SU-DHL-6 (cell line): Measurements from ENCODE around the gene ZCCHC8.
"Not testable (repeated sequence)": the region's sequence is repeated elsewhere in the genome, so short reads cannot be mapped to it uniquely, and the experiment has no call there.

ENCODE experiments used
- H2AFZ ChIP-seq: fragments of 200-600 bp; sonication (generic); 2 replicates; pipeline ENCODE4 v1.6.1; 2014; ENCODE audit warnings: low read depth, mild to moderate bottlenecking, moderate library complexity, mixed read lengths, antibody characterized with exemption, low read length; ENCODE audit not compliant: severe bottlenecking
- H3F3A ChIP-seq: fragments of 200-600 bp; shearing (Covaris generic); 2 replicates; pipeline ENCODE4 v1.6.0; 2016; ENCODE audit warnings: antibody characterized with exemption, mild to moderate bottlenecking; ENCODE audit not compliant: insufficient read depth
- H3K27ac ChIP-seq: fragments of 200-600 bp; sonication (generic); 2 replicates; pipeline ENCODE4 v1.5.1; 2016; ENCODE audit warnings: low read depth, mild to moderate bottlenecking, low read length, moderate library complexity, mixed read lengths
- H3K27me3 ChIP-seq: fragments of 200-600 bp; sonication (generic), shearing (Covaris generic); 2 replicates; pipeline ENCODE4 v1.6.0; 2014; ENCODE audit warnings: mild to moderate bottlenecking, low read length
- H3K36me3 ChIP-seq: fragments of 200-600 bp; sonication (generic); 2 replicates; pipeline ENCODE4 v1.6.1; 2014; ENCODE audit warnings: mild to moderate bottlenecking, low read length, mixed read lengths
- H3K4me2 ChIP-seq: fragments of 300-600, 200-600 bp; shearing (Covaris generic), sonication (generic); 2 replicates; pipeline ENCODE4 v1.6.0; 2014; ENCODE audit warnings: low read length, low read depth, mild to moderate bottlenecking; ENCODE audit not compliant: poor library complexity, severe bottlenecking
- H3K4me3 ChIP-seq: fragments of 200-600 bp; sonication (generic); 2 replicates; pipeline ENCODE4 v1.5.1; 2014; ENCODE audit warnings: antibody characterized with exemption, low read length, mild to moderate bottlenecking, mixed read lengths; ENCODE audit not compliant: insufficient read depth, poor library complexity, severe bottlenecking
- H3K79me2 ChIP-seq: fragments of 200-600 bp; sonication (generic); 2 replicates; pipeline ENCODE4 v1.6.1; 2014; ENCODE audit warnings: mild to moderate bottlenecking, low read length, moderate library complexity; ENCODE audit not compliant: insufficient read depth
- H3K9ac ChIP-seq: fragments of 200-600 bp; sonication (generic); 2 replicates; pipeline ENCODE4 v1.7.0; 2014; ENCODE audit warnings: mild to moderate bottlenecking, low read length
- H3K9me2 ChIP-seq: fragments of 200-600 bp; sonication (generic); replicated peaks from 2 replicates; pipeline ENCODE4 v1.6.1; 2014; ENCODE audit warnings: low read length; ENCODE audit not compliant: insufficient read depth
- H3K9me3 ChIP-seq: fragments of 200-600 bp; sonication (generic); 2 replicates; pipeline ENCODE4 v1.6.1; 2014; ENCODE audit warnings: low read length, mixed read lengths; ENCODE audit not compliant: insufficient read depth
- H4K20me1 ChIP-seq: fragments of 200-600 bp; sonication (generic); 2 replicates; pipeline ENCODE4 v1.6.1; 2014; ENCODE audit warnings: low read depth, mild to moderate bottlenecking, antibody characterized with exemption, low read length, moderate library complexity, mixed read lengths
- EZH2phosphoT487 ChIP-seq: fragments of 200-600 bp; sonication (generic), shearing (Covaris generic); conservative IDR thresholded peaks from 2 replicates; pipeline ENCODE4 v1.6.1; 2018; ENCODE audit warnings: mild to moderate bottlenecking, antibody characterized with exemption, low read length, moderate library complexity, mixed read lengths
- TF ChIP-seq, protein P1 (sequence below): fragments of 200-600 bp; sonication (generic); IDR thresholded peaks from one replicate; pipeline ENCODE4 v1.5.1; 2017; ENCODE audit warnings: antibody characterized with exemption, mild to moderate bottlenecking, low read length, moderate library complexity; ENCODE audit not compliant: insufficient read depth, poor library complexity, severe bottlenecking

Gene ZCCHC8

DNA sequence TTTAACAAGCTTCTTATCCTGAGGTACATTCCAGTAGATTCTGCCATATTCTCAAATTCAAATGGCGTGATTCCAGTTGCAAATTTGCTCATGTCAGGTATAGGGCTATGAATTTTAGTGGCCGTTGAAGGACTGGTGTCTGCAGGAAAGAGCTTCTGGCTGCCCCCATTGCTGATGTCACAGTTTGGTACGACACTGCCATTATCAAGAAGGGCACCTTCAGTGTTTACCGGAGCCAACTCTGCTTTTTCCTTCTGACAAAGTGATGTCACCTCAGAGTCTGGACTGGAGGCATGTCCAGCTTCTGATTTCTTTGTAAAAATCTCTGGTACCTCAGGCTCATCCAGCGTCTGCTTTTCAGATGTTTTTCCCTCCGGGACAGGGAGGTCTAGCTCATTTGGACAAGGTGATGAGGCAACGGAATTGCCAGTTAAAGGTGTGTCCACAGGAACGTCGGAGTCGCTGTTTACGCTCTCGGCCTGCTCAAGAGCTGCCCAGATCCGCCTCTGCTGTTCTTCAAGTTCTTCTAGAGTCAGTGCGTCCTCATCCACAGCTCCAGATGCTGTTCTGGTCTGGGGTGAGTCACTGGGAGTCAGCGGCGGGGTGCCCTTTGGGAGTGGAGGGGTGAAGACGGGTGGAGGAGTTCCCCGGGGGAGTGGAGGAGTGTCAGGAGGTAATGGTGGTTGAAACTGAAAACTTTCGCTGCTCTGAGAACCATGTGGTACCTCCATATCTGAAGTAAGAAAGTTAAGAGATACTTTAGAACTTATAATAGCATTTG lies 27.0 kb downstream of the ZCCHC8 start:
- H3K4me3 ChIP-seq: no peak overlapping the region
- H2AFZ ChIP-seq: no peak overlapping the region
- H3K27me3 ChIP-seq: no peaks in the 10 kb centered on the region
- no peaks in the 10 kb centered on the region for H3K79me2 ChIP-seq
- no peak for TF ChIP-seq EZH2phosphoT487
- TF ChIP-seq, protein P1, sequence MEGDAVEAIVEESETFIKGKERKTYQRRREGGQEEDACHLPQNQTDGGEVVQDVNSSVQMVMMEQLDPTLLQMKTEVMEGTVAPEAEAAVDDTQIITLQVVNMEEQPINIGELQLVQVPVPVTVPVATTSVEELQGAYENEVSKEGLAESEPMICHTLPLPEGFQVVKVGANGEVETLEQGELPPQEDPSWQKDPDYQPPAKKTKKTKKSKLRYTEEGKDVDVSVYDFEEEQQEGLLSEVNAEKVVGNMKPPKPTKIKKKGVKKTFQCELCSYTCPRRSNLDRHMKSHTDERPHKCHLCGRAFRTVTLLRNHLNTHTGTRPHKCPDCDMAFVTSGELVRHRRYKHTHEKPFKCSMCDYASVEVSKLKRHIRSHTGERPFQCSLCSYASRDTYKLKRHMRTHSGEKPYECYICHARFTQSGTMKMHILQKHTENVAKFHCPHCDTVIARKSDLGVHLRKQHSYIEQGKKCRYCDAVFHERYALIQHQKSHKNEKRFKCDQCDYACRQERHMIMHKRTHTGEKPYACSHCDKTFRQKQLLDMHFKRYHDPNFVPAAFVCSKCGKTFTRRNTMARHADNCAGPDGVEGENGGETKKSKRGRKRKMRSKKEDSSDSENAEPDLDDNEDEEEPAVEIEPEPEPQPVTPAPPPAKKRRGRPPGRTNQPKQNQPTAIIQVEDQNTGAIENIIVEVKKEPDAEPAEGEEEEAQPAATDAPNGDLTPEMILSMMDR: no peak
- H3F3A ChIP-seq: peaks cover 23% of the 10 kb centered on the region
- H3K4me2 ChIP-seq: no peak overlapping the region
- H4K20me1 ChIP-seq: no peaks in the 10 kb centered on the region
- no peaks in the 10 kb centered on the region for H3K9me2 ChIP-seq
- H3K27ac ChIP-seq: no peak overlapping the region
- H3K9ac ChIP-seq: no peak overlapping the region
- H3K9me3 ChIP-seq: no peaks in the 10 kb centered on the region
- H3K36me3 ChIP-seq: peaks cover 15% of the 10 kb centered on the region; the same call in 1 of the 2 replicates

DNA sequence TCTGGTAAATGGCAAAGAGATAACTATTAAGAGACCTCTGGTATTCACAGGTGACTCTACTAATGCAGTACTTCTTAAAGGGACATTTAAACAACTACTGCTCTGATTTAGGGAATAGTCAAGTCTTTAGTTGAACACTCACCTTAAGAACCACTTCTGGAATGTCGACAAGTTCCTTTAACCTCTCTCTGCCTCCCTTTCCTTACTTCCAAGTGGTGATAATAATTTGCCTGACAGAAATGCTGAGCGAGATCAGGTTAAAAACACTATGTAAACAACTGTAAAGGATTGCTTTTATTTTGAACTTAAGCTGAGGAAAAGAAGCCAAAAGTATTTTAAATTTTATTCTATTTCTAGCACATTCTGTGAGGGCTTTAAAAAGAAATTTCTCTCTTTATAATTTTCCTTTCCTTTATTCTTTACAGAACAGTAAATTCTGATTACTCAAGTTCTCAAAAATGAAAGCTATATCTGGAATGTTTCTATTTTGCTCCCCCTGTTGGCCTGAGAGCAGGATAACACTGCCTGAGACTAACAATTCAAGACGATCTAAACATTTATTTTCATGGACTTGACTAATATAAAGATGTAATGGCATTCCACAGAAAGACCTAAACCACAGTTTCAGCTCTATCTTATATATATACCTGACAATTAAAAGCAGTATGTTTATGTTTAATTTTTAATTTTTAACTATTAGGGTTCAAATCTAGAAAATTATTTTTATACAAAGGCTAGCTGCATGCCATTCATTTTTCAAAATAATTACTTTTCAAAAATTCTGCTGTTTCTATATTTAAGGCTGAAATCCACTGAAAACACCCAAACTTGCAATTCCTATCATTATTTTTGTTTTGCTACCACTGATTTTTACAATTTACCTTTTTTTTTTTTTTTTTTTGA lies 29.2 kb downstream of the ZCCHC8 start:
- no peak overlapping the region for H3K9ac ChIP-seq
- no peak overlapping the region for H3K4me2 ChIP-seq
- TF ChIP-seq, protein P1: peak; percentile 71
- no peak for TF ChIP-seq EZH2phosphoT487
- no peak overlapping the region for H3K27ac ChIP-seq
- H4K20me1 ChIP-seq: no peaks in the 10 kb centered on the region
- H3K36me3 ChIP-seq: peaks cover 5% of the 10 kb centered on the region; the same call in 1 of the 2 replicates
- H3K4me3 ChIP-seq: no peak overlapping the region
- H2AFZ ChIP-seq: no peak overlapping the region
- H3K9me3 ChIP-seq: no peaks in the 10 kb centered on the region
- H3K27me3 ChIP-seq: no peaks in the 10 kb centered on the region
- H3F3A ChIP-seq: peaks cover 23% of the 10 kb centered on the region
- H3K9me2 ChIP-seq: no peaks in the 10 kb centered on the region
- H3K79me2 ChIP-seq: no peaks in the 10 kb centered on the region

DNA sequence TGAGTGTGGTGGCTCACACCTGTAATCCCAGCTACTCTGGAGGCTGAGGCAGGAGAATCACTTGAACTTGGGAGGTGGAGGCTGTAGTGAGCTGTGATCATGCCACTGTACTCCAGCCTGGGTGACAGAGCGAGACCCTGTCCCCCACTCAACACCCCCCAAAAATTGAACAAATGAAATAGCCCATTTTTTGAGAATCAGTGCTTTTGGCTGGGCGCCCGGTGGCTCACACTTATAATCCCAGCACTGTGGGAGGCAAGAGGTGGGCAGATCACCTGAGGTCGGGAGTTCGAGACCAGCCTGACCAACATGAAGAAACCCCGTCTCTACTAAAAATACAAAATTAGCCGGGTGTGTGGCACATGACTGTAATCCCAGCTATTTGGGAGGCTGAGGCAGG lies 30.2 kb downstream of the ZCCHC8 start:
- H3K9ac ChIP-seq, H3K9me3 ChIP-seq, H3K79me2 ChIP-seq, H2AFZ ChIP-seq, H3K27ac ChIP-seq, H3K36me3 ChIP-seq, H3K27me3 ChIP-seq, H4K20me1 ChIP-seq, H3K9me2 ChIP-seq, H3K4me3 ChIP-seq, H3K4me2 ChIP-seq: not testable (repeated sequence)
- peaks cover 23% of the 10 kb centered on the region for H3F3A ChIP-seq

DNA sequence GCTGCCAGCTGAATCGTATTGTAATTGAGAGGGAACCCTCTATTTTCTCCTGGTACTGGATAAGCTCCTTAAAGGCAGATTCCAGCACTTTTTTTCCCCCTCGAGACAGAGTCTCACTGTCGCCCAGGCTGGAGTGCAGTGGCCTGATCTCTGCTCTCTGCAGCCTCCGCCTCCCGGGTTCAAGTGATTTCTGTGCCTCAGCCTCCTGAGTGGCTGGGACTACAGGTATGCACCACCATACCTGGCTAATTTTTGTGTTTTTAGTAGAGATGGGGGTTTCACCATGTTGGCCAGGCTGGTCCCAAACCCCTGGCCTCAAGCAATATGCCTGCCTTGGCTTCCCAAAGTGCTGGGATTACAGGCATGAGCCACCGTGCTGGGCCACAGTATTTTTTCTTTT lies 30.9 kb downstream of the ZCCHC8 start:
- H4K20me1 ChIP-seq, H3K27me3 ChIP-seq, H3K27ac ChIP-seq, H3K9me3 ChIP-seq, H3K9me2 ChIP-seq, H3K36me3 ChIP-seq, H2AFZ ChIP-seq, H3K9ac ChIP-seq, H3K4me3 ChIP-seq, H3K79me2 ChIP-seq, H3K4me2 ChIP-seq: not testable (repeated sequence)
- H3F3A ChIP-seq: peaks cover 23% of the 10 kb centered on the region
